GM12878 (cell line): ENCODE results near the gene HOXA10.

Experiments
- CUX1 ChIP-seq: IDR thresholded peaks from 2 replicates; pipeline ENCODE4 v1.6.1; 2012; ENCODE audit warnings: improper control_type of control experiment, low read depth, low read length; ENCODE audit not compliant: insufficient replicate concordance
- EP300 ChIP-seq, 2 experiments: fragments of 150-350 bp in 1 of 2; IDR thresholded peaks; 2 replicates each; pipeline ENCODE4 v1.6.1; 2011 to 2012; ENCODE audit warnings: low read depth in 2 of 2, low read length in 2 of 2, borderline replicate concordance in 1 of 2, improper control_type of control experiment in 1 of 2, inconsistent platforms in 1 of 2; ENCODE audit not compliant: control insufficient read depth in 1 of 2
- PBX3 ChIP-seq: IDR thresholded peaks from 2 replicates; pipeline ENCODE4 v1.6.1; 2011; ENCODE audit warnings: mild to moderate bottlenecking, low read depth, low read length, moderate library complexity; ENCODE audit not compliant: insufficient replicate concordance
- POLR2A ChIP-seq: IDR thresholded peaks from 2 replicates; pipeline ENCODE4 v1.6.1; 2011; ENCODE audit warnings: low read depth, mild to moderate bottlenecking, low read length
- POLR2AphosphoS5 ChIP-seq: IDR thresholded peaks from 2 replicates; pipeline ENCODE4 v1.6.1; 2011; ENCODE audit warnings: mild to moderate bottlenecking, low read length, inconsistent platforms
- SMC3 ChIP-seq: IDR thresholded peaks from 2 replicates; pipeline ENCODE4 v1.6.1; 2011; ENCODE audit warnings: low read length, improper control_type of control experiment, borderline replicate concordance
- YY1 ChIP-seq: IDR thresholded peaks from 2 replicates; pipeline ENCODE4 v1.6.1; 2011; ENCODE audit warnings: low read depth, mild to moderate bottlenecking, low read length
- ZNF274 ChIP-seq: IDR thresholded peaks from one replicate; pipeline ENCODE4 v1.8.0; 2011; ENCODE audit not compliant: insufficient read length, insufficient read depth
- TF ChIP-seq, protein P1 (sequence below), 3 experiments: IDR thresholded peaks in 2 of 3; conservative IDR thresholded peaks in 1 of 3; 2 replicates each; pipeline ENCODE4 v1.5.1; 2011; ENCODE audit warnings: low read depth in 3 of 3, low read length in 3 of 3, mild to moderate bottlenecking in 3 of 3, control low read depth in 2 of 3, moderate library complexity in 2 of 3, inconsistent platforms in 1 of 3, mixed read lengths in 1 of 3; ENCODE audit not compliant: control insufficient read depth in 2 of 3, insufficient read depth in 1 of 3; ENCODE audit errors: extremely low read depth in 1 of 3
- TF ChIP-seq, protein P2 (sequence below): IDR thresholded peaks from 2 replicates; pipeline ENCODE4 v1.6.1; 2011; ENCODE audit warnings: low read depth, low read length, improper control_type of control experiment, borderline replicate concordance

DNA sequence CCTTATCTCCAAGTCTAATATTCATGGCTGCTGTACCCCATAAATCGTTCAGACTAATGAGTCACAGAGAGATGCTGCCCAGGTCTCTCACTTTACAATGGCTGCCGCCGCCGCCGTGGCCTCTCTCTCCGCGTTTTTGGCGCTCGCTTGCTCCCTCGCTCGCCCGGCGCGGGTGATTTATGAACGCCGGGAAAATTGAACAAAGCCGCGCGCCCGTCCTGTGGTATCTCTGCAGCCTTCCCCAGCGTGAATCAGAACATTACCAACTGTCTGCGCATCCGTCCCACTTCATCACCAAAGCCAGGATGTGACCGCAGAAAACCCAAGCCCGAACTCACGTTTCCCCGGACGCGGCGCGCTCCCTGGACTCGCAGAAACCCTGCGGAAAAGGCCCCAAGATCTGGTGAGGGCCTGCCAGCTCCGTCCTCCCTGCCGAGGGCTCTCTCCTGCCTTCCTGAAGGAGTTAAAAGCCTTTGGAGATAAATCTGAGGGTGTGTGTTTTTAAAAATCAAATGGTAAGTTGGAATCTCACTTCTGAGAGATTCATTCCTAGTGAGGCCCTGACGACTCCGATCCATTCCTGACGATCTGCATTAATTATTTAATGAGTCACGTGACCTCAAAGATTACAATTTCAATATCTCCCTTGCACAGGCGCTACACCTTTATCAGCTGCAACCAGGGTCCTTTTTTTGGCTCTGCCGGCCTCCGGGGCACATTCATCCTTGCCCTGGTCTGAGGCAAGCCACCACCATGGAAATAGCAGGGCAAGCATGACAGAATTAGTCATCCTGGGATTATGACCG is 49.8 kb downstream of the HOXA10 start:
- TF ChIP-seq, protein P1, sequence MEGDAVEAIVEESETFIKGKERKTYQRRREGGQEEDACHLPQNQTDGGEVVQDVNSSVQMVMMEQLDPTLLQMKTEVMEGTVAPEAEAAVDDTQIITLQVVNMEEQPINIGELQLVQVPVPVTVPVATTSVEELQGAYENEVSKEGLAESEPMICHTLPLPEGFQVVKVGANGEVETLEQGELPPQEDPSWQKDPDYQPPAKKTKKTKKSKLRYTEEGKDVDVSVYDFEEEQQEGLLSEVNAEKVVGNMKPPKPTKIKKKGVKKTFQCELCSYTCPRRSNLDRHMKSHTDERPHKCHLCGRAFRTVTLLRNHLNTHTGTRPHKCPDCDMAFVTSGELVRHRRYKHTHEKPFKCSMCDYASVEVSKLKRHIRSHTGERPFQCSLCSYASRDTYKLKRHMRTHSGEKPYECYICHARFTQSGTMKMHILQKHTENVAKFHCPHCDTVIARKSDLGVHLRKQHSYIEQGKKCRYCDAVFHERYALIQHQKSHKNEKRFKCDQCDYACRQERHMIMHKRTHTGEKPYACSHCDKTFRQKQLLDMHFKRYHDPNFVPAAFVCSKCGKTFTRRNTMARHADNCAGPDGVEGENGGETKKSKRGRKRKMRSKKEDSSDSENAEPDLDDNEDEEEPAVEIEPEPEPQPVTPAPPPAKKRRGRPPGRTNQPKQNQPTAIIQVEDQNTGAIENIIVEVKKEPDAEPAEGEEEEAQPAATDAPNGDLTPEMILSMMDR (IDR thresholded peaks at IDR 0.05 in 2 of 3, conservative IDR thresholded peaks at IDR 0.05 in 1 of 3; ENCODE audit: control insufficient read depth in 2 of 3, extremely low read depth in 1 of 3, insufficient read depth in 1 of 3, low read depth in 3 of 3, low read length in 3 of 3) = no peak
- TF ChIP-seq CUX1 = no peak
- TF ChIP-seq POLR2AphosphoS5 = no peak
- TF ChIP-seq, protein P2, sequence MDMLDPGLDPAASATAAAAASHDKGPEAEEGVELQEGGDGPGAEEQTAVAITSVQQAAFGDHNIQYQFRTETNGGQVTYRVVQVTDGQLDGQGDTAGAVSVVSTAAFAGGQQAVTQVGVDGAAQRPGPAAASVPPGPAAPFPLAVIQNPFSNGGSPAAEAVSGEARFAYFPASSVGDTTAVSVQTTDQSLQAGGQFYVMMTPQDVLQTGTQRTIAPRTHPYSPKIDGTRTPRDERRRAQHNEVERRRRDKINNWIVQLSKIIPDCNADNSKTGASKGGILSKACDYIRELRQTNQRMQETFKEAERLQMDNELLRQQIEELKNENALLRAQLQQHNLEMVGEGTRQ = no peak
- TF ChIP-seq POLR2A = no peak
- no peak for TF ChIP-seq ZNF274
- no peak for TF ChIP-seq PBX3
- TF ChIP-seq SMC3 = no peak
- TF ChIP-seq EP300 (IDR thresholded peaks at IDR 0.05; ENCODE audit: borderline replicate concordance in 1 of 2, control insufficient read depth in 1 of 2, low read depth in 2 of 2, low read length in 2 of 2) = no peak
- TF ChIP-seq YY1 = no peak
